LNCAP (cell line): ENCODE results near the gene TRIM14.

Experiments used
- CTCF ChIP-seq: fragments of 450-650 bp; IDR thresholded peaks from 2 replicates; pipeline ENCODE4 v1.5.1; 2017; ENCODE audit warnings: mild to moderate bottlenecking

Gene TRIM14

GRCh38 chr9:98099898-98100297 is 19.1 kb downstream of the TRIM14 start:
- TF ChIP-seq CTCF = no peak

GRCh38 chr9:98099346-98099745 is 19.7 kb downstream of the TRIM14 start:
- TF ChIP-seq CTCF = no peak

- no peak for TF ChIP-seq CTCF
These were observed 21.2 kb downstream of the TRIM14 start for GRCh38 chr9:98097836-98098235.

- no peak for TF ChIP-seq CTCF
These were observed 22.9 kb downstream of the TRIM14 start for GRCh38 chr9:98096091-98096490.

GRCh38 chr9:98095401-98095800 is 23.6 kb downstream of the TRIM14 start:
- no peak for TF ChIP-seq CTCF

GRCh38 chr9:98094851-98095250 is 24.2 kb downstream of the TRIM14 start:
- no peak for TF ChIP-seq CTCF

- no peak for TF ChIP-seq CTCF
These were observed 24.7 kb downstream of the TRIM14 start for GRCh38 chr9:98094316-98094715.

- no peak for TF ChIP-seq CTCF
These were observed 26.4 kb downstream of the TRIM14 start for GRCh38 chr9:98092613-98092931.
